HEK293 (cell line): Measurements from ENCODE around the gene RPN1.

Experiments
- CTCF ChIP-seq: fragments of 450-650 bp; formaldehyde crosslinking; IDR thresholded peaks from 2 replicates; pipeline ENCODE4 v1.5.1; 2016; ENCODE audit warnings: missing biosample characterization, missing genetic modification characterization
- EGR2 ChIP-seq: fragments of 450-650 bp; formaldehyde crosslinking; IDR thresholded peaks from 2 replicates; pipeline ENCODE4 v1.5.1; 2016; ENCODE audit warnings: low read depth, missing biosample characterization, missing genetic modification characterization
- GLI4 ChIP-seq: fragments of 450-650 bp; formaldehyde crosslinking; IDR thresholded peaks from 2 replicates; pipeline ENCODE4 v1.5.1; 2016; ENCODE audit warnings: missing biosample characterization, missing genetic modification characterization
- GLIS1 ChIP-seq: fragments of 450-650 bp; formaldehyde crosslinking; IDR thresholded peaks from 2 replicates; pipeline ENCODE4 v1.5.1; 2016; ENCODE audit warnings: missing biosample characterization, missing genetic modification characterization
- IKZF3 ChIP-seq: fragments of 450-650 bp; IDR thresholded peaks from 2 replicates; pipeline ENCODE4 v1.5.0; 2018; ENCODE audit warnings: missing biosample characterization, mild to moderate bottlenecking, missing genetic modification characterization, moderate library complexity
- KLF10 ChIP-seq: fragments of 450-650 bp; IDR thresholded peaks from 2 replicates; pipeline ENCODE4 v1.5.1; 2018; ENCODE audit warnings: missing biosample characterization, mild to moderate bottlenecking, missing genetic modification characterization
- KLF9 ChIP-seq: fragments of 450-650 bp; formaldehyde crosslinking; IDR thresholded peaks from 2 replicates; pipeline ENCODE4 v1.5.1; 2016; ENCODE audit warnings: missing biosample characterization, missing genetic modification characterization, low read depth
- SALL2 ChIP-seq: fragments of 450-650 bp; formaldehyde crosslinking; IDR thresholded peaks from 2 replicates; pipeline ENCODE4 v1.5.0; 2017; ENCODE audit warnings: missing biosample characterization, mild to moderate bottlenecking, missing genetic modification characterization, borderline replicate concordance
- SCRT2 ChIP-seq: fragments of 450-650 bp; formaldehyde crosslinking; IDR thresholded peaks from 2 replicates; pipeline ENCODE4 v1.5.1; 2016; ENCODE audit warnings: missing biosample characterization, missing genetic modification characterization
- SP2 ChIP-seq: fragments of 450-650 bp; formaldehyde crosslinking; IDR thresholded peaks from 2 replicates; pipeline ENCODE4 v1.5.1; 2016; ENCODE audit warnings: missing biosample characterization, missing genetic modification characterization
- TRIM28 ChIP-seq: IDR thresholded peaks from 2 replicates; pipeline ENCODE4 v1.6.1; 2011; ENCODE audit warnings: low read length, control low read depth, borderline replicate concordance
- ZBTB20 ChIP-seq: fragments of 450-650 bp; formaldehyde crosslinking; IDR thresholded peaks from 2 replicates; pipeline ENCODE4 v1.5.1; 2016; ENCODE audit warnings: missing biosample characterization, missing genetic modification characterization
- ZBTB7A ChIP-seq: fragments of 450-650 bp; formaldehyde crosslinking; IDR thresholded peaks from 2 replicates; pipeline ENCODE4 v1.5.1; 2016; ENCODE audit warnings: low read depth, missing biosample characterization, missing genetic modification characterization
- ZEB2 ChIP-seq: fragments of 450-650 bp; formaldehyde crosslinking; IDR thresholded peaks from 2 replicates; pipeline ENCODE4 v1.5.1; 2016; ENCODE audit warnings: missing biosample characterization, missing genetic modification characterization
- ZFP69B ChIP-seq: fragments of 450-650 bp; formaldehyde crosslinking; IDR thresholded peaks from 2 replicates; pipeline ENCODE4 v1.5.1; 2016; ENCODE audit warnings: missing biosample characterization, missing genetic modification characterization
- ZNF155 ChIP-seq: fragments of 450-650 bp; formaldehyde crosslinking; IDR thresholded peaks from 2 replicates; pipeline ENCODE4 v1.5.1; 2016; ENCODE audit warnings: missing biosample characterization, missing genetic modification characterization
- ZNF214 ChIP-seq: fragments of 450-650 bp; formaldehyde crosslinking; IDR thresholded peaks from 2 replicates; pipeline ENCODE4 v1.5.1; 2017; ENCODE audit warnings: missing biosample characterization, mild to moderate bottlenecking, missing genetic modification characterization, borderline replicate concordance
- ZNF292 ChIP-seq: fragments of 450-650 bp; formaldehyde crosslinking; IDR thresholded peaks from 2 replicates; pipeline ENCODE4 v1.5.1; 2016; ENCODE audit warnings: low read depth, missing biosample characterization, missing genetic modification characterization, borderline replicate concordance
- ZNF302 ChIP-seq: fragments of 450-650 bp; formaldehyde crosslinking; IDR thresholded peaks from 2 replicates; pipeline ENCODE4 v1.5.1; 2016; ENCODE audit warnings: missing biosample characterization, missing genetic modification characterization, low read depth
- ZNF324 ChIP-seq: fragments of 450-650 bp; formaldehyde crosslinking; IDR thresholded peaks from 2 replicates; pipeline ENCODE4 v1.5.1; 2016; ENCODE audit warnings: missing biosample characterization, missing genetic modification characterization
- ZNF341 ChIP-seq: fragments of 450-650 bp; formaldehyde crosslinking; IDR thresholded peaks from 2 replicates; pipeline ENCODE4; 2016; ENCODE audit warnings: low read depth, missing biosample characterization, missing genetic modification characterization
- ZNF394 ChIP-seq: fragments of 450-650 bp; formaldehyde crosslinking; IDR thresholded peaks from 2 replicates; pipeline ENCODE4 v1.5.1; 2016; ENCODE audit warnings: missing biosample characterization, missing genetic modification characterization, mild to moderate bottlenecking, moderate library complexity, borderline replicate concordance
- ZNF514 ChIP-seq: fragments of 450-650 bp; formaldehyde crosslinking; IDR thresholded peaks from 2 replicates; pipeline ENCODE4 v1.5.1; 2016; ENCODE audit warnings: missing biosample characterization, missing genetic modification characterization
- ZNF548 ChIP-seq: fragments of 450-650 bp; formaldehyde crosslinking; IDR thresholded peaks from 2 replicates; pipeline ENCODE4 v1.5.1; 2016; ENCODE audit warnings: missing biosample characterization, missing genetic modification characterization
- ZNF555 ChIP-seq: fragments of 450-650 bp; formaldehyde crosslinking; conservative IDR thresholded peaks from 2 replicates; pipeline ENCODE4 v1.5.1; 2017; ENCODE audit warnings: missing biosample characterization, mild to moderate bottlenecking, missing genetic modification characterization, inconsistent platforms
- ZNF596 ChIP-seq: fragments of 450-650 bp; IDR thresholded peaks from 2 replicates; pipeline ENCODE4 v1.5.0; 2018; ENCODE audit warnings: missing biosample characterization, mild to moderate bottlenecking, missing genetic modification characterization, moderate library complexity
- ZNF677 ChIP-seq: fragments of 450-650 bp; IDR thresholded peaks from 2 replicates; pipeline ENCODE4 v1.5.0; 2018; ENCODE audit warnings: missing biosample characterization, mild to moderate bottlenecking, missing genetic modification characterization, moderate library complexity
- ZNF747 ChIP-seq: fragments of 450-650 bp; formaldehyde crosslinking; IDR thresholded peaks from 2 replicates; pipeline ENCODE4 v1.5.1; 2016; ENCODE audit warnings: missing biosample characterization, missing genetic modification characterization
- ZNF843 ChIP-seq: fragments of 450-650 bp; formaldehyde crosslinking; IDR thresholded peaks from 2 replicates; pipeline ENCODE4 v1.5.1; 2016; ENCODE audit warnings: missing biosample characterization, missing genetic modification characterization
- ZXDB ChIP-seq: fragments of 450-650 bp; formaldehyde crosslinking; IDR thresholded peaks from 2 replicates; pipeline ENCODE4 v1.5.1; 2016; ENCODE audit warnings: missing biosample characterization, missing genetic modification characterization
- TF ChIP-seq, protein P1 (sequence below): fragments of 450-650 bp; formaldehyde crosslinking; IDR thresholded peaks from 2 replicates; pipeline ENCODE4 v1.5.1; 2016; ENCODE audit warnings: missing biosample characterization, missing genetic modification characterization, low read depth
- TF ChIP-seq, protein P2 (sequence below): fragments of 450-650 bp; formaldehyde crosslinking; IDR thresholded peaks from 2 replicates; pipeline ENCODE4 v1.5.1; 2017; ENCODE audit warnings: missing biosample characterization, missing genetic modification characterization

Gene RPN1

GRCh38 chr3:128680603-128681368 lies 30.2 kb upstream of the RPN1 start (continued):
- TF ChIP-seq IKZF3 (tag by site-specific recombination) (peak; percentile 92), SALL2 (tag by site-specific recombination) (no peak), ZNF292 (no peak), ZNF747 (tag by site-specific recombination) (no peak), ZNF394 (tag by site-specific recombination) (peak; percentile 71; the same call in 1 of the 2 replicates), ZEB2 (peak; percentile 84), ZNF302 (no peak), CTCF (tag by site-specific recombination) (peak; percentile 100), TRIM28 (peak; percentile 68; the same call in 1 of the 2 replicates), ZNF341 (tag by site-specific recombination) (peak; percentile 78), KLF9 (tag by site-specific recombination) (peak; percentile 96), SCRT2 (tag by site-specific recombination) (no peak), ZBTB7A (tag by site-specific recombination) (no peak), ZNF677 (no peak), GLIS1 (tag by site-specific recombination) (peak; percentile 64; the same call in 1 of the 2 replicates), ZFP69B (tag by site-specific recombination) (peak; percentile 68), ZNF514 (tag by site-specific recombination) (no peak), ZNF548 (tag by site-specific recombination) (no peak), ZNF555 (tag by site-specific recombination) (no peak), ZNF843 (no peak; the same call in 1 of the 2 replicates), ZNF214 (tag by site-specific recombination) (no peak), KLF10 (tag by site-specific recombination) (no peak), ZBTB20 (peak; percentile 76), ZNF596 (tag by site-specific recombination) (no peak), EGR2 (peak; percentile 56), GLI4 (tag by site-specific recombination) (no peak), ZXDB (peak; percentile 90), ZNF324 (peak; percentile 77), ZNF155 (tag by site-specific recombination) (no peak), SP2 (tag by site-specific recombination) (peak; percentile 52)
- TF ChIP-seq, protein P1, sequence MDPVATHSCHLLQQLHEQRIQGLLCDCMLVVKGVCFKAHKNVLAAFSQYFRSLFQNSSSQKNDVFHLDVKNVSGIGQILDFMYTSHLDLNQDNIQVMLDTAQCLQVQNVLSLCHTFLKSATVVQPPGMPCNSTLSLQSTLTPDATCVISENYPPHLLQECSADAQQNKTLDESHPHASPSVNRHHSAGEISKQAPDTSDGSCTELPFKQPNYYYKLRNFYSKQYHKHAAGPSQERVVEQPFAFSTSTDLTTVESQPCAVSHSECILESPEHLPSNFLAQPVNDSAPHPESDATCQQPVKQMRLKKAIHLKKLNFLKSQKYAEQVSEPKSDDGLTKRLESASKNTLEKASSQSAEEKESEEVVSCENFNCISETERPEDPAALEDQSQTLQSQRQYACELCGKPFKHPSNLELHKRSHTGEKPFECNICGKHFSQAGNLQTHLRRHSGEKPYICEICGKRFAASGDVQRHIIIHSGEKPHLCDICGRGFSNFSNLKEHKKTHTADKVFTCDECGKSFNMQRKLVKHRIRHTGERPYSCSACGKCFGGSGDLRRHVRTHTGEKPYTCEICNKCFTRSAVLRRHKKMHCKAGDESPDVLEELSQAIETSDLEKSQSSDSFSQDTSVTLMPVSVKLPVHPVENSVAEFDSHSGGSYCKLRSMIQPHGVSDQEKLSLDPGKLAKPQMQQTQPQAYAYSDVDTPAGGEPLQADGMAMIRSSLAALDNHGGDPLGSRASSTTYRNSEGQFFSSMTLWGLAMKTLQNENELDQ: no peak
- TF ChIP-seq, protein P2, sequence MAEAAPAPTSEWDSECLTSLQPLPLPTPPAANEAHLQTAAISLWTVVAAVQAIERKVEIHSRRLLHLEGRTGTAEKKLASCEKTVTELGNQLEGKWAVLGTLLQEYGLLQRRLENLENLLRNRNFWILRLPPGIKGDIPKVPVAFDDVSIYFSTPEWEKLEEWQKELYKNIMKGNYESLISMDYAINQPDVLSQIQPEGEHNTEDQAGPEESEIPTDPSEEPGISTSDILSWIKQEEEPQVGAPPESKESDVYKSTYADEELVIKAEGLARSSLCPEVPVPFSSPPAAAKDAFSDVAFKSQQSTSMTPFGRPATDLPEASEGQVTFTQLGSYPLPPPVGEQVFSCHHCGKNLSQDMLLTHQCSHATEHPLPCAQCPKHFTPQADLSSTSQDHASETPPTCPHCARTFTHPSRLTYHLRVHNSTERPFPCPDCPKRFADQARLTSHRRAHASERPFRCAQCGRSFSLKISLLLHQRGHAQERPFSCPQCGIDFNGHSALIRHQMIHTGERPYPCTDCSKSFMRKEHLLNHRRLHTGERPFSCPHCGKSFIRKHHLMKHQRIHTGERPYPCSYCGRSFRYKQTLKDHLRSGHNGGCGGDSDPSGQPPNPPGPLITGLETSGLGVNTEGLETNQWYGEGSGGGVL: no peak
